Measurements from ENCODE around the gene MST1. TPM values are rescaled to one million over a fixed set of nuclear protein-coding genes. Genes with fewer than 3 reads are reported as not detected.

The MST1 gene
- total and polyA plus RNA-seq, 2 of the 4 experiments (the other 2 are of a cell fraction): 1.3 to 13.0 TPM

DNA sequence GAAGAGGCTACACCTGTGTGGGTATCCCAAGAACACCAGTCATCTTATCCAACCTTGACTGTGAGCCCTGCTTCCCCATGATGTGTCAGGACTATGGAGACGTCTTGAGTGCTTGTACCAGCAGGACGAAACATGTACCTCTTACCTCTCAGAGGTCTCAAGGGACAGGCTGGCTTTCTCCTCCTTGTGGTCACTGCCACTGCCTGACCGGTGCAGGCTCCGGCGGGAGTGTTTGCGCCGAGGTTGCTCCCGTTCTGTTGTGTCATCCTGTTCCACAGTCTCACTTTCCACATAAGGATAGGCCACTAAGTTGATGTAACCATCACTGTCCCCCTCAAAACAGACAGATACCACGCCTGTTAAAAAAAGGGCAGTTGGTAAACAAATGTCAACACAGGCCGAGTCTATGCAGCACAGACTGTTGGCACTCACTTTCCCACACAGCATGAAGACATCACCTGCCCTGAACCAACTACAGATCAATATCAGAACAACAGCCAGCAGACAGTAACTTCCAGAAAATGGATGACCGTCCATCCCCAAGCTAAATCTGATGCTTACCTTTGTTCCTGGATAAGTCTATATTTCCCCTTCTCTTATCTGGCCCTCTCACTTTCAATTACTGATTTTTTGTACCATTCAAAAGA is 48.9 kb upstream of the MST1 start:
- Histone ChIP-seq H2BK5ac (ENCODE audit: low read depth, low read length, poor library complexity, severe bottlenecking) (no peak overlapping the region), H3K14ac (replicated peaks; ENCODE audit: low read depth, low read length) (no peak overlapping the region), H3K36me3 (ENCODE audit: control insufficient read depth, insufficient read depth, low read length) (peaks cover 37% of the 10 kb centered on the region), H4K20me1 (ENCODE audit: insufficient read depth, low read length) (peaks cover 19% of the 10 kb centered on the region), H3K18ac (ENCODE audit: low read depth, low read length) (no peak overlapping the region), H3K27ac (ENCODE audit: insufficient read depth, low read length) (no peak overlapping the region), H2BK15ac (ENCODE audit: low read depth, low read length) (no peak overlapping the region), H3K9ac (ENCODE audit: low read depth, low read length) (no peak overlapping the region), H3K4me2 (ENCODE audit: low read depth, low read length) (no peak overlapping the region), H3K79me1 (ENCODE audit: low read depth in 1 of 2, low read length in 2 of 2) (peaks cover 26 to 66% of the 10 kb centered on the region in 2 experiments), H3K9me1 (ENCODE audit: insufficient read depth, low read length) (peaks cover 17% of the 10 kb centered on the region), H3K4ac (ENCODE audit: low read depth, low read length) (no peak overlapping the region), H4K91ac (ENCODE audit: insufficient read depth, low read depth, low read length) (no peak overlapping the region), H3K27me3 (ENCODE audit: control insufficient read depth, insufficient read depth, low read length) (no peaks in the 10 kb centered on the region), H3K4me1 (ENCODE audit: control insufficient read depth, insufficient read depth, low read length) (no peaks in the 10 kb centered on the region), H3K9me3 (ENCODE audit: control insufficient read depth, insufficient read depth, low read length) (no peaks in the 10 kb centered on the region), H3K56ac (ENCODE audit: extremely low read depth, insufficient read depth, low read length) (no peak overlapping the region), H2AK5ac (ENCODE audit: low read depth, low read length) (no peak overlapping the region), H2AFZ (replicated peaks; ENCODE audit: low read length, poor library complexity) (peak overlapping the region; percentile 15), H2BK120ac (ENCODE audit: low read depth, low read length) (no peak overlapping the region), H4K8ac (ENCODE audit: low read depth in 2 of 2, low read length in 2 of 2) (no peak overlapping the region), H3K23ac (ENCODE audit: low read depth, low read length) (no peak overlapping the region), H3K4me3 (ENCODE audit: insufficient read depth, low read depth, low read length) (no peak overlapping the region), H2BK20ac (ENCODE audit: low read depth, low read length) (no peak overlapping the region), H2AK9ac (replicated peaks; ENCODE audit: low read depth, low read length, poor library complexity) (peak overlapping the region; percentile 15), H4K5ac (ENCODE audit: low read depth, low read length) (no peak overlapping the region)
- BruUV-seq (replicated peaks): no TSS peak
- WGBS, 2 experiments (ENCODE audit: extremely low coverage in 2 of 2, insufficient read length in 1 of 2): 100% methylated on average over 2 of the region's 11 CpGs; no CpG with 5 or more reads in 1 of the 2 experiments
- TF ChIP-seq NFE2L2 (IDR thresholded peaks at IDR 0.05; ENCODE audit: low read depth, low read length) (no peak), RAD21 (IDR thresholded peaks at IDR 0.05; ENCODE audit: low read length) (no peak)
- CTCF ChIA-PET: no interaction called here
- intact Hi-C loops (cut with micrococcal nuclease) (no loop called here), dilution Hi-C loops (cut with HindIII; ENCODE audit: low sequenced_read_pairs, unreplicated experiment) (no loop called here), in situ Hi-C loops (cut with MboI; ENCODE audit: low sequenced_read_pairs) (no loop called here)
- POLR2A ChIA-PET (ENCODE audit: unreplicated experiment): interaction anchor here (0.7 kb wide), 1 partner anchor 18 kb away, joined by 8 read pairs; no protein-coding TSS in a partner anchor
- no peak for DNase-seq
- no peak for ATAC-seq (ENCODE audit: low read depth)
